Mammary epithelial cell (primary cell): ENCODE measurements around the gene ELN.

Experiments used
- EZH2 ChIP-seq: IDR thresholded peaks from 2 replicates; pipeline ENCODE4 v1.6.1; 2012; ENCODE audit warnings: low read length, inconsistent platforms, borderline replicate concordance
- TF ChIP-seq, protein P1 (sequence below), 2 donors: IDR thresholded peaks in 1 of 2; conservative IDR thresholded peaks in 1 of 2; 2 replicates each; pipeline ENCODE4 v1.5.1; 2011 to 2012; ENCODE audit warnings: inconsistent platforms in 2 of 2, low read length in 2 of 2, mild to moderate bottlenecking in 2 of 2, control low read depth in 1 of 2, low read depth in 1 of 2; ENCODE audit not compliant: insufficient read depth in 1 of 2; ENCODE audit errors: extremely low read depth in 1 of 2

- TF ChIP-seq EZH2: no peak
- TF ChIP-seq, protein P1, sequence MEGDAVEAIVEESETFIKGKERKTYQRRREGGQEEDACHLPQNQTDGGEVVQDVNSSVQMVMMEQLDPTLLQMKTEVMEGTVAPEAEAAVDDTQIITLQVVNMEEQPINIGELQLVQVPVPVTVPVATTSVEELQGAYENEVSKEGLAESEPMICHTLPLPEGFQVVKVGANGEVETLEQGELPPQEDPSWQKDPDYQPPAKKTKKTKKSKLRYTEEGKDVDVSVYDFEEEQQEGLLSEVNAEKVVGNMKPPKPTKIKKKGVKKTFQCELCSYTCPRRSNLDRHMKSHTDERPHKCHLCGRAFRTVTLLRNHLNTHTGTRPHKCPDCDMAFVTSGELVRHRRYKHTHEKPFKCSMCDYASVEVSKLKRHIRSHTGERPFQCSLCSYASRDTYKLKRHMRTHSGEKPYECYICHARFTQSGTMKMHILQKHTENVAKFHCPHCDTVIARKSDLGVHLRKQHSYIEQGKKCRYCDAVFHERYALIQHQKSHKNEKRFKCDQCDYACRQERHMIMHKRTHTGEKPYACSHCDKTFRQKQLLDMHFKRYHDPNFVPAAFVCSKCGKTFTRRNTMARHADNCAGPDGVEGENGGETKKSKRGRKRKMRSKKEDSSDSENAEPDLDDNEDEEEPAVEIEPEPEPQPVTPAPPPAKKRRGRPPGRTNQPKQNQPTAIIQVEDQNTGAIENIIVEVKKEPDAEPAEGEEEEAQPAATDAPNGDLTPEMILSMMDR (conservative IDR thresholded peaks at IDR 0.05 in 1 of 2, IDR thresholded peaks at IDR 0.05 in 1 of 2; ENCODE audit: extremely low read depth in 1 of 2, insufficient read depth in 1 of 2, low read depth in 1 of 2, low read length in 2 of 2): no peak
Measured at GRCh38 chr7:74074770-74075169, 46.8 kb downstream of the ELN start.
